Mesothelial cell of epicardium (in vitro differentiated cells): ENCODE results near the gene EVA1B. TPM values are rescaled to one million over a fixed set of nuclear protein-coding genes. Genes with fewer than 3 reads are reported as not detected.

Experiments
- DNase-seq, 2 experiments: peaks; one replicate each; pipeline ENCODE4 v3.0.0; 2021; ENCODE audit warnings: low spot score in 2 of 2; ENCODE audit not compliant: unreplicated experiment in 2 of 2
- H3K27ac Mint-ChIP-seq: 2 replicates; pipeline ENCODE4 v1.8.0; 2021; ENCODE audit warnings: mixed read lengths
- H3K27me3 Mint-ChIP-seq: 2 replicates; pipeline ENCODE4 v1.8.0; 2021; ENCODE audit warnings: low read depth, mixed read lengths
- H3K36me3 Mint-ChIP-seq: 2 replicates; pipeline ENCODE4 v1.8.0; 2021; ENCODE audit warnings: mixed read lengths
- H3K4me1 Mint-ChIP-seq: 2 replicates; pipeline ENCODE4 v1.8.0; 2021; ENCODE audit warnings: mixed read lengths
- H3K4me3 Mint-ChIP-seq: 2 replicates; pipeline ENCODE4 v1.8.0; 2021; ENCODE audit warnings: mild to moderate bottlenecking, moderate library complexity, mixed read lengths
- H3K9me3 Mint-ChIP-seq: 2 replicates; pipeline ENCODE4 v1.8.0; 2021; ENCODE audit warnings: mixed read lengths
- CTCF ChIP-seq: fragments of 200-600 bp; sonication (generic); IDR thresholded peaks from one replicate; pipeline ENCODE4 v1.5.0; 2021; ENCODE audit warnings: antibody characterized with exemption; ENCODE audit not compliant: unreplicated experiment
- total RNA-seq: library from RNA; stranded (reverse); gene quantifications from 3 replicates; pipeline ENCODE4 v1.2.1, GENCODE V29; 2021

EVA1B gene
- total RNA-seq, 1 donor from 2014 or later: 80.4 TPM

- no peak for DNase-seq
- no peaks in the 10 kb centered on the region for H3K9me3 Mint-ChIP-seq
- no peaks in the 10 kb centered on the region for H3K4me1 Mint-ChIP-seq
- peaks cover 41% of the 10 kb centered on the region for H3K36me3 Mint-ChIP-seq
- H3K27me3 Mint-ChIP-seq: no peaks in the 10 kb centered on the region
- TF ChIP-seq CTCF: no peak
- H3K27ac Mint-ChIP-seq: no peak overlapping the region
- no peak overlapping the region for H3K4me3 Mint-ChIP-seq
These were observed 26.4 kb downstream of the EVA1B start for GRCh38 chr1:36297062-36297461.

DNA sequence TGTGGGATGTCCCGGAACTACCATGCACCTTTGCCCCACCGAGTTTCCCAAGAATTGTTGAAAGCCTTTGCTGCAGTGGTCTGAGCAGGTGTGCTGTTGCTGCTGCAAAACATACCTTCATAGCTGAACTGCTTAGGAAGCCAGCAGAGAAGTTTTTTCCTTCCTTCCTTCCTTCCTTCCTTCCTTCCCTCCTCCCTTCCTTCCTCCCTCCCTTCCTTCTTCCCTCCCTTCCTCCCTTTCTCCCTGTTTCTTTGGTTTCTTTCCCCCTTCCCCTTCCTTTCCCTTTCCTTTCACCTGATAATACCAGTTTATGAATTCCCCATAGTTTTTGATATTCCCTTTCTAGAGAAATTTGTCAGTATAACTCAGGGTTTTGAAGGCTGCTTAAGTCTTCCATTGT is 28.1 kb downstream of the EVA1B start:
- Mint-ChIP-seq H3K27ac (peak overlapping the region; percentile 39), H3K4me1 (no peaks in the 10 kb centered on the region), H3K4me3 (no peak overlapping the region), H3K9me3 (no peaks in the 10 kb centered on the region), H3K36me3 (peaks cover 44% of the 10 kb centered on the region), H3K27me3 (no peaks in the 10 kb centered on the region)
- DNase-seq: no peak
- no peak for TF ChIP-seq CTCF

- DNase-seq: no peak
- H3K9me3 Mint-ChIP-seq: no peaks in the 10 kb centered on the region
- H3K4me1 Mint-ChIP-seq: peaks cover 9% of the 10 kb centered on the region
- no peak overlapping the region for H3K4me3 Mint-ChIP-seq
- TF ChIP-seq CTCF: no peak
- H3K27ac Mint-ChIP-seq: no peak overlapping the region
- H3K27me3 Mint-ChIP-seq: no peaks in the 10 kb centered on the region
- H3K36me3 Mint-ChIP-seq: peaks cover 30% of the 10 kb centered on the region
These were observed 35.9 kb downstream of the EVA1B start for GRCh38 chr1:36287595-36287994.

DNA sequence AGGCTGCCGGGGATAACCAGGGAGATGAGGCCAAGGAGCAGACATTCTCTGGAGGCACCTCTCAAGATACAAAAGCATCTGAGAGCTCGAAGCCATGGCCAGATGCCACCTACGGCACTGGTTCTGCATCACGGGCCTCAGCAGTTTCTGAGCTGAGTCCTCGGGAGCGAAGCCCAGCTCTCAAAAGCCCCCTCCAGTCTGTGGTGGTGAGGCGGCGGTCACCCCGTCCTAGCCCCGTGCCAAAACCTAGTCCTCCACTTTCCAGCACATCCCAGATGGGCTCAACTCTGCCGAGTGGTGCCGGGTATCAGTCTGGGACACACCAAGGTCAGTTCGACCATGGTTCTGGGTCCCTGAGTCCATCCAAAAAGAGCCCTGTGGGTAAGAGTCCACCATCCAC is 36.6 kb downstream of the EVA1B start:
- Mint-ChIP-seq H3K36me3 (peaks cover 29% of the 10 kb centered on the region), H3K27ac (no peak overlapping the region), H3K27me3 (no peaks in the 10 kb centered on the region), H3K9me3 (no peaks in the 10 kb centered on the region), H3K4me1 (peaks cover 9% of the 10 kb centered on the region), H3K4me3 (no peak overlapping the region)
- DNase-seq: no peak
- no peak for TF ChIP-seq CTCF

GRCh38 chr1:36285443-36286101 is 37.9 kb downstream of the EVA1B start:
- peak in 1 of 2 experiments; percentile 46 for DNase-seq
- peak overlapping the region; percentile 6 for H3K27ac Mint-ChIP-seq

More at GRCh38 chr1:36285443-36286101, 37.9 kb downstream of the EVA1B start:
- Mint-ChIP-seq H3K4me3 (no peak overlapping the region), H3K9me3 (no peaks in the 10 kb centered on the region), H3K4me1 (peaks cover 9% of the 10 kb centered on the region), H3K27me3 (no peaks in the 10 kb centered on the region), H3K36me3 (peaks cover 20% of the 10 kb centered on the region)
- TF ChIP-seq CTCF: peak; percentile 71
